Mesothelial cell of epicardium (in vitro differentiated cells): ENCODE data around the gene DAAM1. TPM values are rescaled to one million over a fixed set of nuclear protein-coding genes. Genes with fewer than 3 reads are reported as not detected.
A peak's percentile ranks its signal among the peaks of the same experiment; 100 is the strongest.

ENCODE experiments used
- DNase-seq, 2 experiments: peaks; one replicate each; pipeline ENCODE4 v3.0.0; 2021; ENCODE audit warnings: low spot score in 2 of 2; ENCODE audit not compliant: unreplicated experiment in 2 of 2
- H3K27ac Mint-ChIP-seq: 2 replicates; pipeline ENCODE4 v1.8.0; 2021; ENCODE audit warnings: mixed read lengths
- H3K27me3 Mint-ChIP-seq: 2 replicates; pipeline ENCODE4 v1.8.0; 2021; ENCODE audit warnings: low read depth, mixed read lengths
- H3K36me3 Mint-ChIP-seq: 2 replicates; pipeline ENCODE4 v1.8.0; 2021; ENCODE audit warnings: mixed read lengths
- H3K4me1 Mint-ChIP-seq: 2 replicates; pipeline ENCODE4 v1.8.0; 2021; ENCODE audit warnings: mixed read lengths
- H3K4me3 Mint-ChIP-seq: 2 replicates; pipeline ENCODE4 v1.8.0; 2021; ENCODE audit warnings: mild to moderate bottlenecking, moderate library complexity, mixed read lengths
- H3K9me3 Mint-ChIP-seq: 2 replicates; pipeline ENCODE4 v1.8.0; 2021; ENCODE audit warnings: mixed read lengths
- total RNA-seq: library from RNA; stranded (reverse); gene quantifications from 3 replicates; pipeline ENCODE4 v1.2.1, GENCODE V29; 2021
- TF ChIP-seq, protein P1 (sequence below): fragments of 200-600 bp; sonication (generic); IDR thresholded peaks from one replicate; pipeline ENCODE4 v1.5.0; 2021; ENCODE audit warnings: antibody characterized with exemption; ENCODE audit not compliant: unreplicated experiment

DAAM1 gene
- total RNA-seq, 1 donor from 2014 or later = 44.2 TPM

DNA sequence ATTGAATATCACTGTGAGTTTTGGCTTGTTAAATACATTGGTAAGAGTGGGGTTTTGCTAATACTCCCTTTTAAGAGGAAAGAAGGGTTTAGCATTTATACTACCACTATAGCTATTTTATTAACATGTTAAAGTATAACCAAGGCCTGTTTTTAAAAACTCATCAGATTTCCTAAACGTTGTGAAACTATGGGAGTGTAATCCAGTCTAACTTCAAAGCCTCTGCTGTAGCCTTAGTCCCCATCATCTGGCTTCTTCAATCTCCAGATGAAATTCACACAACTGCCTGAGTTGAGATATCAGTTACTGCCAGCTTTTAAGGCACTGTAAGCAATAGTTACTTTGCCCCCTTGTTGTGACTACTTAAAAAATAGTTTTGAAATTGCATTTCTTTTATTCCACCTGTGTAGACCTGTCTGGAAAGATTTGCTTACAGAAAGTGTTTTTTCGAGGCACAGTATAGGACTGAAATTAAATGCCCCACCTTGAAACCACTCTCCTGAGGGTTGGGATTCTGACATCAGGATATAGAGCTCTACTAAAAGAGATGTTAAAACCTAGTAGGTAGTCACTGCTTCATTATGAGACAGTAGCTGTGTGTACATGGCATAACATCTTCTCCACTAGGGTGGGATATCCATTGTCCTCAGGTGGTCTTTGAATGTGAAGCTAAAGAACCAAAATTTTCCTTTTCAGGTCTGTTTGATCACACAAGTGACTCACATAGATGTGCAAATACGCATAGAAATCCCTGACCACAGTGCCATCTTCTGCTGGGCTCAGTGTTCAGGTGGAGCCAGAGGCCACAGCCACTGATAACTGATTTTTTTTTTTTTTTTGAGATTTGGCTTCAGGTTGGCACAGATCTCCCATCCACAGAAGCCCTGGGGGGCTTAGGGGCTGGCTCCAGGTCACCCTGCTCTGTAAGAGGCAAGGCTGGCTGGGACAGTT, 125.5 kb downstream of the DAAM1 start:
- Mint-ChIP-seq H3K9me3 (no peaks in the 10 kb centered on the region), H3K27ac (peak overlapping the region; percentile 7), H3K4me1 (peaks cover 62% of the 10 kb centered on the region), H3K4me3 (no peak overlapping the region), H3K36me3 (no peaks in the 10 kb centered on the region), H3K27me3 (no peaks in the 10 kb centered on the region)
- DNase-seq = no peak
- TF ChIP-seq, protein P1, sequence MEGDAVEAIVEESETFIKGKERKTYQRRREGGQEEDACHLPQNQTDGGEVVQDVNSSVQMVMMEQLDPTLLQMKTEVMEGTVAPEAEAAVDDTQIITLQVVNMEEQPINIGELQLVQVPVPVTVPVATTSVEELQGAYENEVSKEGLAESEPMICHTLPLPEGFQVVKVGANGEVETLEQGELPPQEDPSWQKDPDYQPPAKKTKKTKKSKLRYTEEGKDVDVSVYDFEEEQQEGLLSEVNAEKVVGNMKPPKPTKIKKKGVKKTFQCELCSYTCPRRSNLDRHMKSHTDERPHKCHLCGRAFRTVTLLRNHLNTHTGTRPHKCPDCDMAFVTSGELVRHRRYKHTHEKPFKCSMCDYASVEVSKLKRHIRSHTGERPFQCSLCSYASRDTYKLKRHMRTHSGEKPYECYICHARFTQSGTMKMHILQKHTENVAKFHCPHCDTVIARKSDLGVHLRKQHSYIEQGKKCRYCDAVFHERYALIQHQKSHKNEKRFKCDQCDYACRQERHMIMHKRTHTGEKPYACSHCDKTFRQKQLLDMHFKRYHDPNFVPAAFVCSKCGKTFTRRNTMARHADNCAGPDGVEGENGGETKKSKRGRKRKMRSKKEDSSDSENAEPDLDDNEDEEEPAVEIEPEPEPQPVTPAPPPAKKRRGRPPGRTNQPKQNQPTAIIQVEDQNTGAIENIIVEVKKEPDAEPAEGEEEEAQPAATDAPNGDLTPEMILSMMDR = no peak

DNA sequence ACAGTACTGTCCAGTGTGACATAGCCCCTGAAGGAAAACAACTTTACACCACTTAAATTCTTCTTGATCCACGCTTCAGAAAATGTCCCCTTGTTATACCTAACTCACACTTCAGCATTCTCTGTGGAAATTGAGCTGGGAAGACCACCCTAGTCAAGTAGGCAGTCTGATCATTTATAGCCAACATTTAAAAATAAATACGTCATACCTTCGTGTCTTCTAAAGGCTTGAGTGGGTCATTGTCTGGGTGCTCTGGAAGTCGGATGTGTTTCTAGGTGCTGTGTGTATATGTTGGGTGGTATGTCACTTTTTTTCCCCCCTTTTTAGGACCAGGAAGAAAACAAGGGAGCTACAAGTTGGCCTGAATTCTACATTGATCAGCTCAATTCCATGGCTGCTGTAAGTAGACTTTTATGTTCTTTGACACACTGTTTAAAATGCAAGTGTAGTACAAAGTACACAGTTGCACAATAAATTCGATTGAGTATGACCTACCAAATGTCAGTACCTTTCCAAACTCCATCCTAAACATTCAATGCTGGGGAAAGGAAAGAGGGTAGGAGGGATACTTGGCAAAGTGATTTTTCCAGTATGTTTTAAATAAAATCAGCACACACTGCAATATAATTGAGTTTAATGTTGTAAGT, 126.6 kb downstream of the DAAM1 start:
- H3K9me3 Mint-ChIP-seq = no peaks in the 10 kb centered on the region
- H3K4me3 Mint-ChIP-seq = no peak overlapping the region
- TF ChIP-seq, protein P1 = no peak
- H3K4me1 Mint-ChIP-seq = peaks cover 61% of the 10 kb centered on the region
- no peaks in the 10 kb centered on the region for H3K27me3 Mint-ChIP-seq
- DNase-seq = no peak
- H3K36me3 Mint-ChIP-seq = no peaks in the 10 kb centered on the region
- no peak overlapping the region for H3K27ac Mint-ChIP-seq

DNA sequence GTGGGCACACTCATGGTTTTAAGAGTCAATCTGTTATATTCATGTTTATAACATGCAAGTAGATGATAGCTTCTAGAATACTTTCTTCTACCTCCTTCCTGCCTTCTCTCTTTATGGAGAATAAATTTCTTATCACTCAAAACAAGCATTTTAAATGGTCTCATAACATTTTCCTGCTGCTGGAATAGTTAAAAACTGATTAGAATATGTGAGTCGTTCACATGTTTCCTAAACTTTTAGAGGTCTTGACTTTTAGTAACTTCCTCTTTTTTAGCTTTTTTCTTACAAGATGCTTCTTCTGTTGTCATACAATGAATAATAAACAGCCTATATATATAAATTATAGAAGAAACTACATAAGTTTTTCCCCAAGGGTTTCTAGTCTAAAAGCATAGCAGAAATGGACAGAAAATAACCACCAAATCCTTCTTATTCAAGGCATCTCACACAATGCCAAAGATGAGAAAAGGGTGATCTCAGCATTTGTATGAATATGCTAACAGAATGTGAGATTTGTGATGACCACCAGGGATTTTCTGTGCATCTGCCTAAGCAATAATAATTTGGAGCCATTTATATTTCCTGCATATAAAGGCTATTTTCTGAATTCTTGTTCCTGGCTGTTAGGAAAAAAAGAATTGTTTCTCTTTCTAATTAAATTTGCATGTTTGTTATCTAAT, 127.8 kb downstream of the DAAM1 start:
- no peaks in the 10 kb centered on the region for H3K27me3 Mint-ChIP-seq

DNA sequence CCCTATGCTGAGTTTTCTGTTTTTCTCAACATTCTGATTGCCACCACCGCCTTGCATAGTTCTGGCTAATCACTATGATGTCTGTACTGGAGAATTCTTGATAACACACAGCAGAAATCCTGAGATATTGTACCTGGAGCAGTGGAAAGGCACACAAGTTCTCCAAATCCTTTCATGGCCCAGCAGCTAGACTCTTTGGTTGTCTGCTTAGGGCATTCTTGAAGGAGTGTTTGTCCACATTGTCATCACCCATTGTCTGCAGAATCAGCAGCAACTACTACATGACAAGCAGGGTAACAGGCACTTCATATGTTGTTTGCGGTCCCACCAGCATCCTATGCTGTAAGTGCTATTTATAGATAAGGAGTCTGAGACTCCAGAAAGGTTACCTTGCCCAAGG, 128.9 kb downstream of the DAAM1 start:
- H3K27ac Mint-ChIP-seq = peak overlapping the region; percentile 49
- no peak for DNase-seq
- H3K4me3 Mint-ChIP-seq = no peak overlapping the region
- H3K4me1 Mint-ChIP-seq = peaks cover 63% of the 10 kb centered on the region
- H3K9me3 Mint-ChIP-seq = no peaks in the 10 kb centered on the region
- TF ChIP-seq, protein P1 = no peak
- H3K27me3 Mint-ChIP-seq = no peaks in the 10 kb centered on the region
- H3K36me3 Mint-ChIP-seq = no peaks in the 10 kb centered on the region

More for the DNA sequence above, 127.8 kb downstream of the DAAM1 start:
- DNase-seq = no peak
- H3K9me3 Mint-ChIP-seq = no peaks in the 10 kb centered on the region
- H3K36me3 Mint-ChIP-seq = no peaks in the 10 kb centered on the region
- no peak overlapping the region for H3K27ac Mint-ChIP-seq
- TF ChIP-seq, protein P1 = no peak
- no peak overlapping the region for H3K4me3 Mint-ChIP-seq
- H3K4me1 Mint-ChIP-seq = peaks cover 59% of the 10 kb centered on the region

DNA sequence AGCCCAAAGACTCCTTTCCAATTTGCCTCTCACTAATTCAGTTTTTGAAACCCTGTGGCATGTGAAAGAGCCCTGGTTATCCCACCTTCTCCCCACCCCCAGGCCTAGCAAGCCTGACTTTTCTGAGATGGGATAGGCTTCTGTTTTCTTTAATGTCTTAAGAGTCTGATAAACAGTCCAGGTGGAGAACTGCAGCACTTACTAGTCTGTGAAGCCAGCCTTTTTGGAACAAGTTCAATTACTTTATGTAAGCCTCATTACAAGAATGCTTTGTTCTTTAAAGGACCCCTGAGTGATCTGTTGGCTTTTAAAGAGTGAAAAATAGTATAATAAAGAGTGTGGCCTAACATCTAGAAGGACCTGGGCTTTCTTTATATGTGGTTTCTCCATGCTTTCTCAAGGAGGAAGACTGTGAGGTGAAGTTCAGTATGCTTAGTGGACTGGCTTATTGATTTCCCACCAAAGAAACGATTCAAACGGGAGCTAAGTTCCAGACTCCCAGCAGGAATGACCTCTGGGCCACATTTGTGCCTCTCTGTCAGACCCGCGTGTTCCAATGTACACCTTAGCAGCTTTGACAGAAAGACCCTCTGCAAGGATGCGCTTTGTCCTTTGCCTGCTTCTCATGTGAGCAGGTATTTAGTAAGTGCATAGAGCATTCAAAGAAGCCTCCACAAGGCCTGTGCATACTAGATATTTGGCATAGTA, 129.5 kb downstream of the DAAM1 start:
- Mint-ChIP-seq H3K9me3 (no peaks in the 10 kb centered on the region), H3K4me1 (peaks cover 60% of the 10 kb centered on the region), H3K27ac (peak overlapping the region; percentile 49), H3K36me3 (no peaks in the 10 kb centered on the region), H3K4me3 (no peak overlapping the region), H3K27me3 (no peaks in the 10 kb centered on the region)
- TF ChIP-seq, protein P1 = no peak
- DNase-seq = no peak
